Mesendoderm (in vitro differentiated cells): ENCODE data around the gene MAD2L2.

Source experiments
- DNase-seq: peaks from one replicate; pipeline ENCODE4 v3.0.0; 2013
- H2AK5ac ChIP-seq: 2 replicates; pipeline ENCODE4 v1.6.1; 2013; ENCODE audit warnings: low read length, inconsistent platforms
- H2BK120ac ChIP-seq: 2 replicates; pipeline ENCODE4 v1.6.1; 2013; ENCODE audit warnings: low read depth, mild to moderate bottlenecking, low read length, moderate library complexity, mixed read lengths
- H2BK15ac ChIP-seq: replicated peaks from 2 replicates; pipeline ENCODE4 v1.6.1; 2013; ENCODE audit warnings: low read depth, mild to moderate bottlenecking, moderate library complexity
- H2BK5ac ChIP-seq: 2 replicates; pipeline ENCODE4 v1.6.1; 2013; ENCODE audit warnings: low read length, inconsistent platforms
- H3K18ac ChIP-seq: 2 replicates; pipeline ENCODE4 v1.6.1; 2013; ENCODE audit warnings: mild to moderate bottlenecking, low read length, mixed read lengths
- H3K23ac ChIP-seq: one replicate; pipeline ENCODE4 v1.6.1; 2013; ENCODE audit warnings: low read length
- H3K27ac ChIP-seq: 2 replicates; pipeline ENCODE4 v1.5.1; 2013; ENCODE audit warnings: low read depth, mild to moderate bottlenecking, inconsistent platforms, low read length, moderate library complexity
- H3K27me3 ChIP-seq: 2 replicates; pipeline ENCODE4 v1.6.1; 2013; ENCODE audit warnings: low read length, control low read depth, mild to moderate bottlenecking, inconsistent platforms; ENCODE audit not compliant: insufficient read depth, poor library complexity
- H3K36me3 ChIP-seq: 2 replicates; pipeline ENCODE4 v1.6.1; 2013; ENCODE audit warnings: low read length, inconsistent platforms; ENCODE audit not compliant: control insufficient read depth, insufficient read depth
- H3K4ac ChIP-seq: one replicate; pipeline ENCODE4 v1.6.1; 2013; ENCODE audit warnings: low read depth, mild to moderate bottlenecking, low read length, moderate library complexity
- H3K4me1 ChIP-seq: 2 replicates; pipeline ENCODE4 v1.6.1; 2013; ENCODE audit warnings: low read depth, low read length, inconsistent platforms; ENCODE audit not compliant: control insufficient read depth
- H3K4me2 ChIP-seq: 2 replicates; pipeline ENCODE4 v1.6.1; 2013; ENCODE audit warnings: low read length
- H3K4me3 ChIP-seq: 2 replicates; pipeline ENCODE4 v1.5.1; 2013; ENCODE audit warnings: mild to moderate bottlenecking, low read length
- H3K56ac ChIP-seq: one replicate; pipeline ENCODE4 v1.6.1; 2013; ENCODE audit warnings: low read length
- H3K79me1 ChIP-seq: 2 replicates; pipeline ENCODE4 v1.6.1; 2013; ENCODE audit warnings: low read length, inconsistent platforms
- H3K79me2 ChIP-seq: 2 replicates; pipeline ENCODE4 v1.6.1; 2013; ENCODE audit warnings: mild to moderate bottlenecking, low read length; ENCODE audit not compliant: control insufficient read depth, insufficient read depth
- H3K9ac ChIP-seq: 2 replicates; pipeline ENCODE4 v1.6.1; 2013; ENCODE audit warnings: low read length, inconsistent platforms
- H4K5ac ChIP-seq: one replicate; pipeline ENCODE4 v1.6.1; 2013; ENCODE audit warnings: low read length
- H4K8ac ChIP-seq: one replicate; pipeline ENCODE4 v1.6.1; 2013; ENCODE audit warnings: low read depth, mild to moderate bottlenecking, control low read depth, low read length, moderate library complexity
- WGBS: extraction: QIAGEN DNeasy Blood & Tissue Kit; methylation state at CpG from one replicate; pipeline ENCODE4 v1.1.7; 2013; ENCODE audit warnings: low lambda C conversion rate, missing lambda C conversion rate; ENCODE audit not compliant: insufficient coverage; ENCODE audit errors: extremely low coverage; 5-methylcytosine and 5-hydroxymethylcytosine counted together

The MAD2L2 gene

DNA sequence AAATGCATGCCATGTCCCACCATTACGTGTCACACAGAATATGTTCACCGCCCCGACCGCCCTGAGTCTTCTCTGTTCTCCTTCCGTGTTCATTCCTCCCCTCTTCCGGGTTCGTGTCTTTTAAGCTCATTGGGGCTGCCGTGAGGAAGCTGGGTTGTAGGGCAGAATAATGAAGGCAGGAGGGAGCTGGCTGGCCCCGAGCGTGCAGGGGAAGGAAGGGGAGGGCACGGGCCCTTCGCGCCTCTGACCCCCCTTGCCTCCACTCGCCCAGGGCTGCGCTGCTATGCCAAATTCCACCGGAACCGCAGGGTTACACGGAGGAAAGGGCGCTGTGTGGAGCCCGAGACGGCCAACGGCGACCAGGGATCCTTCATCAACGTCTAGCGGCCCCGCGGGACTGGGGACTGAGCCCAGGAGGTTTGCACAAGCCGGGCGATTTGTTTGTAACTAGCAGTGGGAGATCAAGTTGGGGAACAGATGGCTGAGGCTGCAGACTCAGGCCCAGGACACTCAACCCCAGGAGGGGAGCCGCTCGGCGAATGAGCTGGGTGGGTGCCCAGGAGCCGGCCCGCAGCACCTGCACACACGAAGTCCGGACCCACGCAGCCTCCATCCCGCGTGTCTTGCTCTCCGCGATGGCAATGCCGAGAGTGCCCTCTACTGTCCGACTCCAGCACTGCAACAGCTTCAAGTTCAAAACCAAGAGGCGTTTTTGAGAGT is 38.5 kb upstream of the MAD2L2 start:
- DNase-seq: peak; percentile 45
- no peaks in the 10 kb centered on the region for H3K27me3 ChIP-seq
- no peak overlapping the region for H4K8ac ChIP-seq
- H3K4ac ChIP-seq: no peak overlapping the region
- H3K79me2 ChIP-seq: no peaks in the 10 kb centered on the region
- H3K4me1 ChIP-seq: no peaks in the 10 kb centered on the region
- H2BK5ac ChIP-seq: no peak overlapping the region
- no peak overlapping the region for H4K5ac ChIP-seq
- H2AK5ac ChIP-seq: no peak overlapping the region
- peak overlapping the region; percentile 71 for H3K56ac ChIP-seq
- no peaks in the 10 kb centered on the region for H3K79me1 ChIP-seq
- no peak overlapping the region for H3K23ac ChIP-seq
- WGBS: no CpG with 5 or more reads among the region's 44 CpGs
- H3K18ac ChIP-seq: no peak overlapping the region
- no peaks in the 10 kb centered on the region for H3K36me3 ChIP-seq
- H2BK120ac ChIP-seq: no peak overlapping the region
- H3K4me2 ChIP-seq: peak overlapping the region; percentile 56
- no peak overlapping the region for H3K27ac ChIP-seq
- H3K9ac ChIP-seq: peak overlapping the region; percentile 48
- no peak overlapping the region for H2BK15ac ChIP-seq
- no peak overlapping the region for H3K4me3 ChIP-seq

DNA sequence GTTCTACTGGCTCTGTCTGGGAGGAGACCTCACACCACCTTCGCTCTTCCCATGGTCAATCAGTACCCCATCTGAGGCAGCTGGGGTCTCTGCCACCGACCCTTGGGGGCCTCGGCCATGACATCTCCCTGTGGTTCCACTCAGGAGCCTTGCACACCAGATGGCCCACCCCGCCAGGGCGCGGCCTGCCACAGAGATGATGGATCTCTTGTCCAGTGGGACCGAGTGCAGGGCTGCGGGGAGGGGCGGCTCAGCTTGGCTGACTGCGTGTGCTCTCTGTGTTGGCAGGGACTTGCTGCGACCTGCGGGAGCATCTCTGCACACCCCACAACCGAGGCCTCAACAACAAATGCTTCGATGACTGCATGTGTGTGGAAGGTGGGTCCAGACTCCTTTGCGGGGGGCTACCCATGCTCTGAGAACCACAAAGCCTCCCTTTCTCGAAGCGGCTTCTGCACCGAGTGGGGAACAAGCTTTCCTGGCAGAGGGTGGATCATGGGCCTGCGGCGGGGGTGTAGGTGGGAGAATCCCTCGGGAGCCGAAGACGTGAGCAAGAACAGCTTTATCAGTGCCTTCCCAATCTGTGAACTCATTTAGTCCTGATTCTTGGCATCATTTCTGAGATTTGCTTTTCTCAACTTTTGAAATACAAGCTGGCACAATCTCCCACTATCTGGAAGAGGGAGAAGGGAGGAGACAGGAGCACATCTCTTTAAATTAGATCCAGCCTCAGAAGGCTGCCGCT is 34.1 kb upstream of the MAD2L2 start:
- no peak overlapping the region for H3K4me2 ChIP-seq
- no peak overlapping the region for H2AK5ac ChIP-seq
- no peaks in the 10 kb centered on the region for H3K36me3 ChIP-seq
- H3K18ac ChIP-seq: no peak overlapping the region
- no peak overlapping the region for H4K5ac ChIP-seq
- H3K4me1 ChIP-seq: no peaks in the 10 kb centered on the region
- H3K23ac ChIP-seq: no peak overlapping the region
- no peaks in the 10 kb centered on the region for H3K79me1 ChIP-seq
- H3K4ac ChIP-seq: no peak overlapping the region
- H2BK5ac ChIP-seq: no peak overlapping the region
- H2BK120ac ChIP-seq: no peak overlapping the region
- no peak for DNase-seq
- no peak overlapping the region for H2BK15ac ChIP-seq
- no peak overlapping the region for H3K9ac ChIP-seq
- no CpG with 5 or more reads among the region's 24 CpGs for WGBS
- no peak overlapping the region for H4K8ac ChIP-seq
- no peaks in the 10 kb centered on the region for H3K27me3 ChIP-seq
- no peak overlapping the region for H3K27ac ChIP-seq
- no peak overlapping the region for H3K56ac ChIP-seq
- no peaks in the 10 kb centered on the region for H3K79me2 ChIP-seq
- no peak overlapping the region for H3K4me3 ChIP-seq

DNA sequence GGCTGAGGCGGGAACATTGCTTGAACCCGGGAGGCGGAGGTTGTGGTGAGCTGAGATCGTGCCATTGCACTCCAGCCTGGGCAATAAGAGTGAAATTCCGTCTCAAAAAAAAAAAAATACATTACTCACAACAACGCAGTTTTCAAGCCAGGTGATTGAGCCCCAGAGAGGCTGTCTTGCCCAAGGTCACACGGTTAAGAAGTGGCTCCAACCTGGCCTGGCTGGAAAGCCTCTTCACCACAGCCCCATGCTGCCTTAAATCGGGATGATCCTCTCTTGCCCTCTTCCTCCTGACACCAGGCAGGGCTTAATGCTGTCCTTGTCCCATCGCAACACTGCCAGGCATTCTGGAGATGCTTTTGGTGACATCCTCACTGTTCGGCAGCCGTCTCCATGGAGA is 32.1 kb upstream of the MAD2L2 start:
- Histone ChIP-seq H3K4me2 (no peak overlapping the region), H3K4ac (no peak overlapping the region), H3K56ac (no peak overlapping the region), H3K79me2 (no peaks in the 10 kb centered on the region), H3K36me3 (no peaks in the 10 kb centered on the region), H3K18ac (no peak overlapping the region), H3K79me1 (no peaks in the 10 kb centered on the region), H2BK120ac (no peak overlapping the region), H2BK15ac (no peak overlapping the region), H3K9ac (no peak overlapping the region), H3K27me3 (no peaks in the 10 kb centered on the region), H4K5ac (no peak overlapping the region), H3K4me1 (no peaks in the 10 kb centered on the region), H3K27ac (no peak overlapping the region), H3K23ac (no peak overlapping the region), H4K8ac (no peak overlapping the region), H2AK5ac (no peak overlapping the region), H2BK5ac (no peak overlapping the region), H3K4me3 (no peak overlapping the region)
- no CpG with 5 or more reads among the region's 11 CpGs for WGBS
- DNase-seq: no peak

DNA sequence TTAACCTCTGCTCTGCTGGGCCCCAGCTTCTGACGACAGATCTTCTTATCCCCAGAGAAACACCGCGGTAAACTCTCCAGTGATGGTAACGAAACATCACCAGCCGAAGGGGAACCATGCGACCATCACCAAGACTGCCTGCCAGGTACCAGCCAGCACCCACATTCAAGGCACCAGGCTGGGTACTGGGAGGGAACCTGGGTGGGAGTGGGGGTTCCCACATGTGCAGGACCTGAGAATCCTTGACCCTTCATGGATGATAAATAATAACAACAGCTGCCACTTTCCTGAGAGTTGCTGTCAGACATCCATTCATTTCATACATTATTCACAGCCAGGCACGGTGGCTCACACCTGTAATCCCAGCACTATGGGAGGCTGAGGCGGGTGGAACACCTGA is 31.3 kb upstream of the MAD2L2 start:
- Histone ChIP-seq H3K9ac (no peak overlapping the region), H2BK15ac (no peak overlapping the region), H3K27ac (no peak overlapping the region), H3K4me2 (no peak overlapping the region), H3K4me3 (no peak overlapping the region), H3K23ac (no peak overlapping the region), H3K79me2 (no peaks in the 10 kb centered on the region), H3K56ac (no peak overlapping the region), H2BK120ac (no peak overlapping the region), H3K79me1 (no peaks in the 10 kb centered on the region), H4K5ac (no peak overlapping the region), H3K36me3 (no peaks in the 10 kb centered on the region), H3K4ac (no peak overlapping the region), H3K27me3 (no peaks in the 10 kb centered on the region), H4K8ac (no peak overlapping the region), H3K4me1 (peaks cover 5% of the 10 kb centered on the region), H2AK5ac (no peak overlapping the region), H2BK5ac (no peak overlapping the region), H3K18ac (no peak overlapping the region)
- WGBS: no CpG with 5 or more reads among the region's 8 CpGs
- no peak for DNase-seq

DNA sequence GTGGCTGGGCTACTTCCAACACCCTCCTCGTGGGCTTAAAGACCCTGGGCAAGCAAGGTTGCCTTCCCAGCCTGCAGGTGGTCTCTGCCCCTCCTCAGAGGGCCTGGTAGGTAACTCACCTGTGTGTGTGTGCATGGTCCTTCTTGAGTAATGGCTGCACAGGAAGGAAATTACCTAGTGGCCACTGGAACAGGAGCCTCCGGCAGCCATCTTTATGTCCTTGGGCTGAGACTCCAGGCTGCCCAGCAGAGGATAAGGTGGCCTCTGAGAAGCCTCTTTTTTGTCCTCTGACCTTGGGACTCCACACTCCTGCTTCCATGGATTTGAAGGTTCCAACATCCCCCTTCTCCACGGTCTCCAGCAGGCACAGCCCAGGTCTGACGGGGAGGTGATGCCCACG is 30.5 kb upstream of the MAD2L2 start:
- no peak overlapping the region for H3K23ac ChIP-seq
- no peaks in the 10 kb centered on the region for H3K36me3 ChIP-seq
- no peak overlapping the region for H2BK15ac ChIP-seq
- no CpG with 5 or more reads among the region's 5 CpGs for WGBS
- H3K56ac ChIP-seq: peak overlapping the region; percentile 50
- no peak overlapping the region for H3K18ac ChIP-seq
- H3K79me2 ChIP-seq: no peaks in the 10 kb centered on the region
- no peak overlapping the region for H2AK5ac ChIP-seq
- no peak for DNase-seq
- no peak overlapping the region for H4K5ac ChIP-seq
- no peak overlapping the region for H3K4ac ChIP-seq
- H3K27me3 ChIP-seq: no peaks in the 10 kb centered on the region
- no peak overlapping the region for H3K27ac ChIP-seq
- H3K4me2 ChIP-seq: no peak overlapping the region
- no peak overlapping the region for H2BK5ac ChIP-seq
- peaks cover 6% of the 10 kb centered on the region for H3K4me1 ChIP-seq
- H2BK120ac ChIP-seq: no peak overlapping the region
- no peak overlapping the region for H4K8ac ChIP-seq
- H3K4me3 ChIP-seq: no peak overlapping the region
- H3K9ac ChIP-seq: no peak overlapping the region
- H3K79me1 ChIP-seq: no peaks in the 10 kb centered on the region
